HEK293T (cell line): ENCODE results near the gene TMEM62.

Experiments used
- ZNF384 ChIP-seq: fragments of 450-650 bp; IDR thresholded peaks from 2 replicates; pipeline ENCODE4 v1.6.1; 2016
- TF ChIP-seq, protein P1 (sequence below): fragments of 450-650 bp; IDR thresholded peaks from 2 replicates; pipeline ENCODE4 v1.6.1; 2016

DNA sequence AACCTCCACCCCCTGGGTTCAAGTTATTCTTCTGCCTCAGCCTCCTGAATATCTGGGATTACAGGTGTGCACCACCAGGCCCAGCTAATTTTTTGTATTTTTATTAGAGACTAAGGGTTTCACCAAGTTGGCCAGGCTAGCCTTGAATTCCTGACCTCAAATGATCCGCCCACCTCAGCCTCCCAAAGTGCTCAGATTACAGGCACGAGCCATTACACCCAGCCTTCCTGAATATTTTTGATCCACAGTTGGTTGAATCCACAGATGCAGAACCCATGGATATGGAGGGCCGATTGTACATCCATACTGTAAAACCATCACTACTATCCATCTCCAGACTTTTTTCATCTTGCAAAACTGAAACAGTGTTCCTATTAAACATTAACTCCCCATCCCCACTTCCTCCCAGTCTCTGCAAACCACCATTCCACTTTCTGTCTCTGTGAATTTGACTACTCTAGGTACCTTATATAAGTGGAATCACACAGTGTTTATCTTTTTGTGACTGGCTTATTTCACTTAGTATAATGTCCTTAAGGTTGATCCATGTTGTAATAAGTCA, 8.2 kb upstream of the TMEM62 start:
- TF ChIP-seq, protein P1, sequence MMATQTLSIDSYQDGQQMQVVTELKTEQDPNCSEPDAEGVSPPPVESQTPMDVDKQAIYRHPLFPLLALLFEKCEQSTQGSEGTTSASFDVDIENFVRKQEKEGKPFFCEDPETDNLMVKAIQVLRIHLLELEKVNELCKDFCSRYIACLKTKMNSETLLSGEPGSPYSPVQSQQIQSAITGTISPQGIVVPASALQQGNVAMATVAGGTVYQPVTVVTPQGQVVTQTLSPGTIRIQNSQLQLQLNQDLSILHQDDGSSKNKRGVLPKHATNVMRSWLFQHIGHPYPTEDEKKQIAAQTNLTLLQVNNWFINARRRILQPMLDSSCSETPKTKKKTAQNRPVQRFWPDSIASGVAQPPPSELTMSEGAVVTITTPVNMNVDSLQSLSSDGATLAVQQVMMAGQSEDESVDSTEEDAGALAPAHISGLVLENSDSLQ, result no peak
- TF ChIP-seq ZNF384, result no peak
